IMR-90 (cell line): Measurements from ENCODE around the gene PRDM2. TPM values are rescaled to one million over a fixed set of nuclear protein-coding genes. Genes with fewer than 3 reads are reported as not detected.

Experiments used
- ATAC-seq: fragments of 200-7000 bp; cut with Tn5 transposase; 2 replicates; pipeline ENCODE4 v1.9.1; 2020; ENCODE audit warnings: low read depth, mild to moderate bottlenecking, moderate library complexity
- BruUV-seq: library from RNA; stranded (reverse); fragments of 400-500 nt; replicated peaks from 2 replicates; lab custom pipeline; 2021; lab: Mats Ljungman, UMichigan
- CTCF ChIA-PET: fragments of 300-600 bp; formaldehyde crosslinking; extraction: SDS; loops from one replicate; lab custom pipeline; 2021; ENCODE audit warnings: antibody characterized with exemption; lab: Yijun Ruan, JAX
- POLR2A ChIA-PET: fragments of 300-600 bp; sonication (Branson Sonifier 250); formaldehyde crosslinking; loops from one replicate; lab custom pipeline; 2022; ENCODE audit warnings: antibody characterized with exemption; ENCODE audit not compliant: unreplicated experiment; lab: Charles Lee
- DNase-seq: peaks from one replicate; pipeline ENCODE4 v3.0.0; 2013
- H2AFZ ChIP-seq: replicated peaks from 2 replicates; pipeline ENCODE3; 2013; ENCODE audit warnings: low read length, mild to moderate bottlenecking; ENCODE audit not compliant: poor library complexity
- H2AK5ac ChIP-seq: 2 replicates; pipeline ENCODE4 v1.6.1; 2013; ENCODE audit warnings: low read depth, low read length, inconsistent platforms
- H2AK9ac ChIP-seq: replicated peaks from 2 replicates; pipeline ENCODE3; 2013; ENCODE audit warnings: mild to moderate bottlenecking, low read depth, low read length, moderate library complexity; ENCODE audit not compliant: poor library complexity
- H2BK120ac ChIP-seq: 2 replicates; pipeline ENCODE4 v1.6.1; 2013; ENCODE audit warnings: low read depth, low read length, inconsistent platforms
- H2BK15ac ChIP-seq: 3 replicates; pipeline ENCODE4 v1.6.1; 2013; ENCODE audit warnings: low read depth, low read length, inconsistent platforms
- H2BK20ac ChIP-seq: 2 replicates; pipeline ENCODE4 v1.6.1; 2013; ENCODE audit warnings: low read depth, mild to moderate bottlenecking, inconsistent platforms, low read length, moderate library complexity
- H2BK5ac ChIP-seq: 2 replicates; pipeline ENCODE4 v1.6.1; 2013; ENCODE audit warnings: mild to moderate bottlenecking, low read depth, low read length, inconsistent platforms; ENCODE audit not compliant: poor library complexity, severe bottlenecking
- H3K14ac ChIP-seq: replicated peaks from 2 replicates; pipeline ENCODE4 v1.6.1; 2013; ENCODE audit warnings: low read depth, low read length, inconsistent platforms
- H3K18ac ChIP-seq: 2 replicates; pipeline ENCODE4 v1.6.1; 2013; ENCODE audit warnings: low read depth, low read length, control low read depth
- H3K23ac ChIP-seq: 2 replicates; pipeline ENCODE4 v1.6.1; 2013; ENCODE audit warnings: low read depth, low read length, inconsistent platforms
- H3K27ac ChIP-seq: 2 replicates; pipeline ENCODE4 v1.5.1; 2013; ENCODE audit warnings: mild to moderate bottlenecking, control low read depth, low read length; ENCODE audit not compliant: insufficient read depth
- H3K27me3 ChIP-seq: 2 replicates; pipeline ENCODE4 v1.6.1; 2013; ENCODE audit warnings: low read length; ENCODE audit not compliant: control insufficient read depth, insufficient read depth
- H3K36me3 ChIP-seq: 2 replicates; pipeline ENCODE4 v1.6.1; 2013; ENCODE audit warnings: low read length, mixed read lengths; ENCODE audit not compliant: control insufficient read depth, insufficient read depth
- H3K4ac ChIP-seq: 2 replicates; pipeline ENCODE4 v1.6.1; 2013; ENCODE audit warnings: low read depth, low read length, inconsistent platforms
- H3K4me1 ChIP-seq: 2 replicates; pipeline ENCODE4 v1.6.1; 2013; ENCODE audit warnings: low read length, mixed read lengths; ENCODE audit not compliant: control insufficient read depth, insufficient read depth
- H3K4me2 ChIP-seq: 2 replicates; pipeline ENCODE4 v1.6.1; 2013; ENCODE audit warnings: low read depth, mild to moderate bottlenecking, control low read depth, low read length, moderate library complexity
- H3K4me3 ChIP-seq: 2 replicates; pipeline ENCODE4 v1.5.1; 2013; ENCODE audit warnings: low read depth, mild to moderate bottlenecking, control low read depth, low read length, moderate library complexity; ENCODE audit not compliant: insufficient read depth
- H3K56ac ChIP-seq: 2 replicates; pipeline ENCODE4 v1.6.1; 2013; ENCODE audit warnings: low read length, inconsistent platforms; ENCODE audit not compliant: insufficient read depth; ENCODE audit errors: extremely low read depth
- H3K79me1 ChIP-seq, 2 experiments: 2 replicates each; pipeline ENCODE4 v1.6.1; 2013; ENCODE audit warnings: low read length in 2 of 2, inconsistent platforms in 1 of 2, low read depth in 1 of 2
- H3K9ac ChIP-seq: 2 replicates; pipeline ENCODE4 v1.6.1; 2013; ENCODE audit warnings: low read depth, low read length, control low read depth
- H3K9me1 ChIP-seq: 2 replicates; pipeline ENCODE4 v1.6.1; 2013; ENCODE audit warnings: low read length, inconsistent platforms; ENCODE audit not compliant: insufficient read depth
- H3K9me3 ChIP-seq: 2 replicates; pipeline ENCODE4 v1.6.1; 2013; ENCODE audit warnings: low read length; ENCODE audit not compliant: control insufficient read depth, insufficient read depth
- H4K20me1 ChIP-seq: 2 replicates; pipeline ENCODE4 v1.6.1; 2013; ENCODE audit warnings: low read length, inconsistent platforms; ENCODE audit not compliant: insufficient read depth
- H4K5ac ChIP-seq: 2 replicates; pipeline ENCODE4 v1.6.1; 2013; ENCODE audit warnings: mild to moderate bottlenecking, low read depth, low read length, control low read depth
- H4K8ac ChIP-seq, 2 experiments: 2 replicates each; pipeline ENCODE4 v1.6.1; 2013; ENCODE audit warnings: low read depth in 2 of 2, low read length in 2 of 2, control low read depth in 1 of 2, inconsistent platforms in 1 of 2
- H4K91ac ChIP-seq: 2 replicates; pipeline ENCODE4 v1.6.1; 2013; ENCODE audit warnings: low read depth, low read length, inconsistent platforms; ENCODE audit not compliant: insufficient read depth
- CEBPB ChIP-seq: IDR thresholded peaks from 2 replicates; pipeline ENCODE4 v1.6.1; 2012; ENCODE audit warnings: low read depth, low read length, improper control_type of control experiment
- CHD1 ChIP-seq: IDR thresholded peaks from 2 replicates; pipeline ENCODE4 v1.6.1; 2012; ENCODE audit warnings: low read depth, low read length, improper control_type of control experiment
- CTCF ChIP-seq: conservative IDR thresholded peaks from 2 replicates; pipeline ENCODE4 v1.5.1; 2012; ENCODE audit warnings: mild to moderate bottlenecking, low read depth, low read length, improper control_type of control experiment
- ELK1 ChIP-seq: fragments of 150-350 bp; IDR thresholded peaks from 2 replicates; pipeline ENCODE4 v1.6.1; 2016; ENCODE audit warnings: low read depth, mild to moderate bottlenecking, low read length, moderate library complexity, borderline replicate concordance
- FOS ChIP-seq: fragments of 150-350 bp; IDR thresholded peaks from 2 replicates; pipeline ENCODE4 v1.6.1; 2016; ENCODE audit warnings: low read depth, low read length
- MAFK ChIP-seq: IDR thresholded peaks from 2 replicates; pipeline ENCODE4 v1.6.1; 2012; ENCODE audit warnings: low read depth, low read length, improper control_type of control experiment
- MAZ ChIP-seq: IDR thresholded peaks from 2 replicates; pipeline ENCODE4 v1.6.1; 2012; ENCODE audit warnings: low read depth, mild to moderate bottlenecking, low read length, improper control_type of control experiment, moderate library complexity, borderline replicate concordance
- MXI1 ChIP-seq: IDR thresholded peaks from 2 replicates; pipeline ENCODE4 v1.6.1; 2012; ENCODE audit warnings: low read depth, mild to moderate bottlenecking, low read length, moderate library complexity, borderline replicate concordance
- NFE2L2 ChIP-seq: fragments of 150-350 bp; IDR thresholded peaks from 2 replicates; pipeline ENCODE4 v1.6.1; 2016; ENCODE audit warnings: low read depth, mild to moderate bottlenecking, low read length
- POLR2A ChIP-seq: IDR thresholded peaks from 2 replicates; pipeline ENCODE4 v1.6.1; 2012; ENCODE audit warnings: mild to moderate bottlenecking, low read depth, low read length
- RCOR1 ChIP-seq: IDR thresholded peaks from 2 replicates; pipeline ENCODE4 v1.6.1; 2012; ENCODE audit warnings: mild to moderate bottlenecking, low read length, improper control_type of control experiment; ENCODE audit not compliant: insufficient replicate concordance
- RFX5 ChIP-seq: IDR thresholded peaks from 2 replicates; pipeline ENCODE4 v1.8.0; 2012; ENCODE audit warnings: low read depth, mild to moderate bottlenecking, low read length, moderate library complexity
- SMC3 ChIP-seq: fragments of 150-350 bp; IDR thresholded peaks from 2 replicates; pipeline ENCODE4 v1.6.1; 2016; ENCODE audit warnings: low read depth, mild to moderate bottlenecking, antibody characterized with exemption, low read length, moderate library complexity
- USF2 ChIP-seq: fragments of 150-350 bp; IDR thresholded peaks from 2 replicates; pipeline ENCODE4 v1.6.1; 2017; ENCODE audit warnings: mild to moderate bottlenecking, antibody characterized with exemption, low read length, low read depth
- WGBS, 2 experiments: methylation state at CpG; one replicate each; pipeline versions ENCODE4 v1.1.5 to v1.1.7; 2013; ENCODE audit warnings: missing lambda C conversion rate in 2 of 2; ENCODE audit not compliant: insufficient read length in 1 of 2; ENCODE audit errors: extremely low coverage in 2 of 2; 5-methylcytosine and 5-hydroxymethylcytosine counted together
- dilution Hi-C: fragments of 300-500 bp; cut with HindIII; formaldehyde crosslinking; loops from one replicate; pipeline ENCODE4 v1.14.3; 2018; ENCODE audit warnings: low sequenced_read_pairs; ENCODE audit not compliant: unreplicated experiment
- in situ Hi-C: fragments of 300-500 bp; cut with MboI; formaldehyde crosslinking; loops from 3 replicates; pipeline ENCODE4 v1.14.3; 2019; ENCODE audit warnings: low sequenced_read_pairs, inconsistent platforms, mixed read lengths
- intact Hi-C: fragments of 100-400 bp; cut with micrococcal nuclease; formaldehyde crosslinking; loops from 2 replicates; pipeline ENCODE4 v1.10.0; 2022
- polyA plus RNA-seq, 3 experiments: library from polyadenylated mRNA; depleted of rRNA; stranded (reverse); fragments of >200 nt; gene quantifications; 2 replicates each; pipeline ENCODE4 v1.2.3, GENCODE V29; 2012; ENCODE audit warnings: low replicate concordance in 1 of 3
- total RNA-seq: library from RNA; depleted of rRNA; stranded (reverse); fragments of >200 nt; gene quantifications from 2 replicates; pipeline ENCODE4 v1.2.3, GENCODE V29; 2012

The PRDM2 gene
- total and polyA plus RNA-seq, 2 of the 4 experiments (the other 2 are of a cell fraction), result 3.4 to 8.9 TPM

- no peak overlapping the region for H4K5ac ChIP-seq
- BruUV-seq, result no TSS peak
- H2AK9ac ChIP-seq, result no peak overlapping the region
- no peak overlapping the region for H4K8ac ChIP-seq
- H3K9me1 ChIP-seq, result peaks cover 11% of the 10 kb centered on the region; the same call in 1 of the 2 replicates
- peaks cover 30% of the 10 kb centered on the region for H3K36me3 ChIP-seq
- H2AK5ac ChIP-seq, result no peak overlapping the region
- H3K14ac ChIP-seq, result no peak overlapping the region
- no peak overlapping the region for H3K23ac ChIP-seq
- POLR2A ChIA-PET, result no interaction called here
- intact Hi-C loops (no loop called here), dilution Hi-C loops (no loop called here), in situ Hi-C loops (loop anchor here (25.0 kb wide), 1 partner anchor 1165 kb away; no protein-coding TSS in a partner anchor)
- CTCF ChIA-PET, result interaction anchor here (0.6 to 1.1 kb wide), 2 partner anchors 25 to 35 kb away, joined by 3 read pairs; no protein-coding TSS in a partner anchor
- no peak overlapping the region for H2AFZ ChIP-seq
- TF ChIP-seq POLR2A, result no peak
- no peak for TF ChIP-seq USF2
- TF ChIP-seq ELK1, result no peak
- no peak for TF ChIP-seq MXI1
- TF ChIP-seq RFX5, result no peak
- no peak for TF ChIP-seq MAZ
- TF ChIP-seq CHD1, result no peak
- no peak for TF ChIP-seq SMC3
- TF ChIP-seq RCOR1, result no peak
- no peak for TF ChIP-seq MAFK
- TF ChIP-seq CTCF, result no peak
- TF ChIP-seq CEBPB, result no peak
- TF ChIP-seq NFE2L2, result no peak
- TF ChIP-seq FOS, result no peak
- H3K4ac ChIP-seq, result no peak overlapping the region
- no peak overlapping the region for H3K4me3 ChIP-seq
- H4K20me1 ChIP-seq, result peaks cover 32% of the 10 kb centered on the region
- H2BK5ac ChIP-seq, result peak overlapping the region; percentile 15
- H3K27me3 ChIP-seq, result no peaks in the 10 kb centered on the region
- H3K79me1 ChIP-seq, result peaks cover 40 to 69% of the 10 kb centered on the region in 2 experiments
- peaks cover 4% of the 10 kb centered on the region; the same call in 1 of the 2 replicates for H3K4me1 ChIP-seq
- no peak overlapping the region for H3K56ac ChIP-seq
- ATAC-seq (no peak), DNase-seq (no peak)
- WGBS, 2 experiments, result no CpG with 5 or more reads among the region's 4 CpGs
- no peak overlapping the region for H3K18ac ChIP-seq
- no peaks in the 10 kb centered on the region for H3K9me3 ChIP-seq
- no peak overlapping the region for H4K91ac ChIP-seq
- no peak overlapping the region for H3K4me2 ChIP-seq
- no peak overlapping the region for H2BK15ac ChIP-seq
- H2BK120ac ChIP-seq, result no peak overlapping the region
- H3K9ac ChIP-seq, result no peak overlapping the region
- no peak overlapping the region for H3K27ac ChIP-seq
- no peak overlapping the region for H2BK20ac ChIP-seq
Measured at GRCh38 chr1:13772271-13772670, 72.3 kb downstream of the PRDM2 start.
